HS-27A (cell line): Measurements from ENCODE around the gene TM9SF2.

Experiments
- DNase-seq: peaks from one replicate; pipeline ENCODE4 v3.0.0-alpha.2; 2012; ENCODE audit warnings: low read depth, missing footprints

Gene TM9SF2

DNA sequence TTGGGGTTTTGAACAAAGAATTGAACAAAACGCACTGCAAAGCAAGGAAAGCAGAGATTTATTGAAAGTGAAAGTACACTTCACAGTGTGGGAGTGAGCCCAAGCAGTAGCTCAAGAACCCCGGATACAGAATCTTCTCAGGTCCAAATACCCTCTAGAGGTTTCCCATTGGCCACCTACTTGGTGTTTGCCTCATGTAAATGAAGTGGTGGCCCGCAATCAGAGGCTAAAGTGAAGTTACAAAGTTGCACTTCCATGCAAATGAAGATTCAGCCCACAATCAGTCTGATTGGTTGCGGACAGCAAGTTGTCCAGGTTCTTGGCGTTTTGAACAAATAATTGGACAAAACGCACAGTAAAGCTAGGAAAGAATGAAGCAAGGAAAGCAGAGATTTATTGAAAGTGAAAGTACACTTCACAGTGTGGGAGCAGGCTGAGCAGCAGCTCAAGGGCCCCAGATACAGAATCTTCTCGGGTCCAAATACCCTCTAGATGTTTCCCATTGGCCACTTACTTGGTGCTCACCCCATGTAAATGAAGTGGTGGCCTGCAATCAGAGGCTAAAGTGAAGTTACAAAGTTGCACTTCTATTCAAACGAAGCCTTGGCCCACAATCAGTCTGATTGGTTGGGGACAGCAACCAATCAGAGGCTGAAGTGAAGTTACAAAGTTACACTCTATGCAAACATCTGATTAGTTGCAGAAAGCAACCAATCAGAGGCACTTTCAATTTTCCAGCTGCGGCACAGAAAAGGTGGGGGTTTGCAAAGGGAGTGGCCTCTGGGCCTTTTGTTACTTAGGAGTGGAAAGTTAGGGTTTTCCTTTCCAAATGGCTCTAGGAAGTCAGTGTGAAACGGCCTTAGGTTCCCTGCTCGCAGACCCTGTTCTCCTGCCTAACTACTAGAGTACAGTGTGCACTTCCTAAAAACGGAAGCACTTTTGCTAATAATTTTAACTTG lies 4.8 kb upstream of the TM9SF2 start:
- no peak for DNase-seq

DNA sequence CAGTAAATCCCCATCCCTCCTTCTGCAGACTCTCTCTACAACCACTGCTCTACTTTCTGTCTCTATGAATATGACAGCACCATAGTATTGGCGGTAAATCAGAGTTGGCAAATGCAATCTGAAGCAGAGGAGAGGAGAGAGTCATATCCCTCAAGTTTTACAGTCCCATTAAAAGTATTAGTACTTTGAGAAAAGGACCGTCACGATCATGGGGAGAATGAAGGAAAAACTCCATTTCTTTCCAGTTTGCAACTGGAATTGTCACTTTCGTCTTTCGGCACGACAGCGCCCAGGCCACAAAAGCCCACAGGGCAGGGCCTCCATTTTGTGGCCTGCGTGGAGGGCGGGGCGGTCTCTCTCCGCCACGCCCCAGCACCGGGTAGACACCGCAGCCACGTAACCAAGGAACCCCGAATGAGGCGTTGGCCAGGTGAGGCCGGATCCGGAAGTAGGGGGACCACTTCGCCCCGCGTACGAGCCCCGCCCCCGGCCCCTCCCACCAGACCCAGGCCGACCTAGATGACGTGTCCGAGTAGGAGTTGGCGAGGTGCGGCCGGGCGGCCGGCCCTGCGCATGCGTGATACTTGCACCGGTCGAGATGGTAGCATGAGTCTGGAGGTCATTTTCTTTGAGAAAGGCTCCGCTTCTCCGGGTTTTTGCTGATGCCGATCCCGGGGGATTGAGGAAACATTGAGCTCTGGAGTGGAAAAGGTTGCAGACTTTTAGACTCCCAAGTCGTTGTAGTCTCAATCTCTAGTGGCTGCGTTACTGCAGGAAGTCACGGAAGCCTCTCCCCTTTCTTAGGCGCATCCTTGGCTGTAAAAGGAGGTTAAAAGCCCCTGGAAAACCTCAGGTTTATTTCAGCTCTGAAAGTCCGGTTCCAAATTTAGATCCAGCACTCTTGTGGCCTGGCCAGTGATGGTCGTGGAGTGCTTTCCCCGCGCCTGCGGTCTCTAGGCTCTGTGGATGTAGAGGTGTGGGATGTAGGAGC lies 2.8 kb upstream of the TM9SF2 start:
- DNase-seq = peak; percentile 33

DNA sequence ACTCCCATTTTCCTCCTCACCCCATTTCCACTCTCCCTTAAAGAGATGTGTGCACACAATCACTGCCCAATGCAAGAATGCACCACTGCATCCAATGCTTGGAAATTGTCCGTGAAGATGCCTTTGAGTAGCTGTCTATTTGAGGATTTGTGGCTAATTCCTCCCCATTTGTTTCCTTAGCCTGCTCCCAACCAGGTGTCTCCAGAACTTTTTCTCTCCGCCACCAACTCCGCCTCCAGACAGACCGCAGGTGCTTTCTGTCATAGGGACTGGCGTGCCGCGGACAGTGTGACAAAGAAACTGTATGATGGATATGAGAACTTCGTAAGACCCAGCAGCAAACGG lies 461 bp upstream of the TM9SF2 start:
- no peak for DNase-seq

DNA sequence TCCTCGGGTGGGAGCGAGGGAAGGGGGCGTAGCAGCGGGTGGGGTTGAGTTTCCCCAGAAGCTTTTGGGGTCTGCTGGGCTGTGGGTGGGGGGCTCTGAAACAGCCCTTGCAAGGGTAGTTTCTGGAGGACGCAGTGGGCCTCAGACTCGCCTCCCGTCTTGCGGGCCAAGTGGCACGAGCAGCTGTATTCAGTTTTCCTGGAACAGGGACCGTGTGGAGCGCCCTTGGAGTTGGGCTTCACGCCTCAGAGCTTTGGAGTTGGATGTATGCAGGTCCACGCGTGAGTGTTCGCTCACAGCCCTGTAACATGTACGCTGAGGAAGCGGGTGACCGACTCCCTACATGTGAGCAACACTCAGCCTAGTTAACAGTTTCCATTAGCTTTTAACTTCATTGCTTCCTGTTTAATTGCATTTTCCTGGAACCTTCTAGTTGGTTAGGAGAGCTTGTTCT lies 603 bp downstream of the TM9SF2 start:
- no peak for DNase-seq

- DNase-seq = no peak
Observed at GRCh38 chr13:99505814-99506269, 4.6 kb downstream of the TM9SF2 start.

- DNase-seq = no peak
Observed at GRCh38 chr13:99506634-99507033, 5.4 kb downstream of the TM9SF2 start.

DNA sequence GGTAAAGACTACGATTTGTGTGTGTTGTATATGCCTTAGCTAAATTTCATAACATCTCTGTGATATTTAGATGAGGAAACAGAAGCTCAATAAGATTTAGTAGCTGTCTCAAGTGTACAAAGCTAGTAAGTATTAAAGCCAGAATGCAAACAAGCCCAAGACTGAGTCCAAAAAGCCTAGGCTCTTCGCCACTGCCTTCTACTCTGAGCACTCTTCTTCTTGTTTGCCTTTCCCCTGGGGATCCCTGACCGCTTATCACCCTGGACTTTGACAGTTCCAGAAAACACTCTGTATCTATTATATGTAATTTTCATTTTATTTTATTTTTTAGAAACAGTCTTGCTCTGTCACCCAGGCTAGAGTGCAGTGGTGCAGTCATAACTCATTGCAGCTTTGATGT lies 5.8 kb downstream of the TM9SF2 start:
- no peak for DNase-seq

GRCh38 chr13:99507551-99507950 lies 6.3 kb downstream of the TM9SF2 start:
- no peak for DNase-seq

GRCh38 chr13:99507986-99508385 lies 6.7 kb downstream of the TM9SF2 start:
- DNase-seq = no peak

DNA sequence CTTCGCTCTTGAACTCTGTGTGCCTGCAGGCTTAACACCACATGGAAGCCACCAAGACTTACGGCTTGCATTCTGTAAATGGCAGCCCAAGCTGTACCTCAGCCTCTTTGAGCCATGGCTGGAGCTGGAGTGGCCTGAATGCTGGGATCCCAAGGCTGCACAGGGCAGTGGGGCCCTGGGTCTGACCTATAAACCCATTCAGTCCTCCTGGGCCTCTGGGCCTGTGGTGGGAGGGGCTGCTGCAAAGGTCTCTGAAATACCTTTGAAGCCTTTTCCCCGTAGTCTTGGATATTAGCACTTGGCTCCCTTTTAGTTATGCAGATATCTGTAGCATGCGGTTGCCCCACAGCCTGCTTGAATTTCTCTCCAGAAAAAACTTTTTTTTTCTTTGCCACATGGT lies 8.2 kb downstream of the TM9SF2 start:
- no peak for DNase-seq

DNA sequence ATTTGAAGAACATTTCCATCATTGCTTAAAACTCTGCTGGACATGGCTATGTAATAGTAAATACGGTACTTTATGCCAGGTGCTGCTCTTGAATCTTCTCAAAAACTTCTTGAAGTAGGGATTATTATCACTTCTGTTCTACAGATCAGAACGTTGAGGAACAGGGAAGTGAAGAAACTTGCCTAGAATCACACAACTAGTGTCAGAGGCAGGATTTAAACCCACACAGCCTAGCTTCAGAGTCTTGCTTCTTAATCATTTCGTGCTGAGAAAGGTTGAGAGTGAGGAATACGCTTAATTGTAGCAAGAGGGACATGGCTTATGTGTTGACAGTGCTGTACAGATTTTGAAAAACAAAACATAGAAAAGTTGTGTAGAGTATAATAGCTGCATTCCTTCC lies 13.5 kb downstream of the TM9SF2 start:
- no peak for DNase-seq

- DNase-seq = no peak
Observed at GRCh38 chr13:99516153-99516929, 15.1 kb downstream of the TM9SF2 start.

- DNase-seq = no peak
Observed at GRCh38 chr13:99517577-99517976, 16.3 kb downstream of the TM9SF2 start.

DNA sequence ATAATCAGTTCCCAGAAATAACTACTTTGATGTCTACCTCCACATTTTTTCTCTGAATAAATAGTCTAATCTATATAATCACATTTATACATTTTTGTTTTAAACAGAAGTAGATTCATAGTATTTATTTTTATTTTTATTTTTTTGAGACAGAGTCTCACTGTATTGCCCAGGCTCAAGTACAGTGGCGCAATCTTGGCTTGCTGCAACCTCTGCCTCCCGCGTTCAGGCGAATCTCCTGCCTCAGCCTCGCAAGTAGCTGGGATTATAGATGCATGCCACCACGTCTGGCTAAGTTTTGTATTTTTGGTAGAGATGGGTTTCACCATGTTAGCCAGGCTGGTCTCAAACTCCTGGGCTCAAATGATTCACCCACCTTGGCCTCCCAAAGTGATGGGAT lies 16.7 kb downstream of the TM9SF2 start:
- no peak for DNase-seq

- DNase-seq = no peak
Observed at GRCh38 chr13:99522298-99522697, 21.0 kb downstream of the TM9SF2 start.

DNA sequence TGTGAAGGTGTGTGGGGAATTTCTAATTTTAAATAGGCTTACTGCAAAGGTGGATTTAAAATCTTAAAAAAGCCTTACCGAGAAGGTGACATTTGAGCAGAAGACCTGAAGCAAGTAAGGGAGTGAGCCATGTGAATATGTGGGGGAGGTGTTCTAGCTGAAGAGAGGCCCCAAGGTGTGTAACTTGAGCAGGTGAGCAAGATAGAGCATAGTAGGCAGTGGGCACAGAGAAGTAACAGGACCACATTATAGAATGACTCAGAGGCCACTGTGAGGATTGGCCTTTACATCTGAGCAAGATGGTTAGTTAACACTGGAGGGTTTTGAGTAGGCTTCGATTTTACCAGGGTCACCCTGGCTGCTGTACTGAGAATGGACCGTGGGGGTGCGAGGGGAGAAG lies 22.6 kb downstream of the TM9SF2 start:
- DNase-seq = no peak

GRCh38 chr13:99525967-99526366 lies 24.7 kb downstream of the TM9SF2 start:
- no peak for DNase-seq

GRCh38 chr13:99526549-99526948 lies 25.3 kb downstream of the TM9SF2 start:
- DNase-seq = no peak

DNA sequence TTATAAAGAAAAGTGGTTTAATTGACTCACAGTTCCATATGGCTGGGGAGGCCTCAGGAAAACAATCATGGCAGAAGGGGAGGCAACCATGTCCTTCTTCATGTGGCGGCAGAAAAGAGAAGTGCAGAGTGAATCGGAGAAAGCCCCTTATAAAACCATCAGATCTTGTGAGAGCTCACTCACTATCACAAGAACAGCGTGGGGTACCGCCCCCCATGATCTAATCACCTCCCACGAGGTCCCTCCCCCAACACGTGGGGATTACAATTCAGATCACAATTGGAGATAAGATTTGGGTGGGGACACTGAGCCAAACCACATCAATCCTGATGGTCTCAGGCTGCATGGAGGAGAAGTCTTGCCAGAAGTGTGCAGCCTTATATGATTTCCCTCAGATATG lies 26.0 kb downstream of the TM9SF2 start:
- DNase-seq = no peak

GRCh38 chr13:99528547-99528946 lies 27.3 kb downstream of the TM9SF2 start:
- DNase-seq = no peak

DNA sequence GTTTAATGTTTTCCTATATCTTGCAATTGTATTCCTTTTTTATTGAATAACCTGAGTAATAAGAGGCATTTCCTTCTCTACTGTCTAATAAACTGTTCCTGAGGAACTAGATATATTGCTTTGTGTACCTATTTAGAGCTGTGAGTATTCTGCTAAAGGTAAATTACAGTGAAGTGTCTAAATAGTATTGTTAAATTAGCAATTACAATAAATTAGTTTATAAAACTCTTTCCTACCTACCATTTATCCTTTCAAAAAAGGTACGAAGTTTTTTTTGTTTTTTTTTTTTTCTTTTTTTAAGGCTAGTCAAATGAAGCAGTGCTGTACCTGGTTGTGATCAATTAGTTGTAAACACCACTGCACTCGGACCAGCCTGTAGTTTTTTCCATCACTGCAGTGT lies 34.8 kb downstream of the TM9SF2 start:
- DNase-seq = no peak

DNA sequence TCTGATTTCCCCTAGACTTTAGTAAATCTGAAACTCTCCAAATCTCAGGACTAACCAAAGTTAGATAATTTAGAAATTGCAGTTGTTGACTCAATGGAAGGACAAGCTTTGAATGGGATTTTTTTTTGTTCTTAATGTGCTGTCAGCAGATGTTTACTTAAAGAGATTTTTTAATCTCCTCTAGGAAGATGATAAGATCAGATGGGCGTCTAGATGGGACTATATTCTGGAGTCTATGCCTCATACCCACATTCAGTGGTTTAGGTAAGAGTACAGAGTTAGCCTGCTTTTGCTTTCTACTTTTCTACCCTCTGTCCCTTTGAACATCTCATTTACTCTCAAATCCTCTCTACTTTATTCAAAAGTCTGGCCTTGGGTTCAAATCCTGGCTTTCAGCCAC lies 39.3 kb downstream of the TM9SF2 start:
- no peak for DNase-seq
